ENCODE results near the gene DRICH1. TPM values are rescaled to one million over a fixed set of nuclear protein-coding genes. Genes with fewer than 3 reads are reported as not detected.
"Not testable (repeated sequence)": the region's sequence is repeated elsewhere in the genome, so short reads cannot be mapped to it uniquely, and the experiment has no call there.

Gene DRICH1
- total and polyA plus RNA-seq, 4 donors, result 0.38 to 1.4 TPM; not detected in 2

- DNase-seq; H3K36me3 ChIP-seq (ENCODE audit: control insufficient read depth in 1 of 2, insufficient read depth in 2 of 2, low read length in 1 of 2); H3K27ac ChIP-seq (ENCODE audit: low read depth in 1 of 2, low read length in 2 of 2); H3K4me3 ChIP-seq (ENCODE audit: low read length in 2 of 2); ATAC-seq (ENCODE audit: low FRiP score); H3K4me1 ChIP-seq (ENCODE audit: control insufficient read depth in 1 of 2, insufficient read depth in 2 of 2, low read length in 2 of 2); H3K27me3 ChIP-seq (ENCODE audit: control insufficient read depth in 1 of 2, insufficient read depth in 2 of 2, low read length in 1 of 2); H3K9me3 ChIP-seq (ENCODE audit: control insufficient read depth, low read length); intact Hi-C loops (cut with DNase I): not testable (repeated sequence)
- 75 to 84% methylated on average over 6 of the region's 6 CpGs for WGBS, 2 donors
Measured at GRCh38 chr22:23628056-23628743, 3.9 kb downstream of the DRICH1 start.

GRCh38 chr22:23627401-23628055, 4.6 kb downstream of the DRICH1 start:
- 67 to 72% methylated on average over 3 of the region's 3 CpGs for WGBS, 2 donors
- H3K4me1 ChIP-seq (ENCODE audit: control insufficient read depth in 1 of 2, insufficient read depth in 2 of 2, low read length in 2 of 2); H3K4me3 ChIP-seq (ENCODE audit: low read length in 2 of 2); ATAC-seq (ENCODE audit: low FRiP score); H3K27ac ChIP-seq (ENCODE audit: low read depth in 1 of 2, low read length in 2 of 2); H3K9me3 ChIP-seq (ENCODE audit: control insufficient read depth, low read length); H3K27me3 ChIP-seq (ENCODE audit: control insufficient read depth in 1 of 2, insufficient read depth in 2 of 2, low read length in 1 of 2); intact Hi-C loops (cut with DNase I); DNase-seq; H3K36me3 ChIP-seq (ENCODE audit: control insufficient read depth in 1 of 2, insufficient read depth in 2 of 2, low read length in 1 of 2): not testable (repeated sequence)

DNA sequence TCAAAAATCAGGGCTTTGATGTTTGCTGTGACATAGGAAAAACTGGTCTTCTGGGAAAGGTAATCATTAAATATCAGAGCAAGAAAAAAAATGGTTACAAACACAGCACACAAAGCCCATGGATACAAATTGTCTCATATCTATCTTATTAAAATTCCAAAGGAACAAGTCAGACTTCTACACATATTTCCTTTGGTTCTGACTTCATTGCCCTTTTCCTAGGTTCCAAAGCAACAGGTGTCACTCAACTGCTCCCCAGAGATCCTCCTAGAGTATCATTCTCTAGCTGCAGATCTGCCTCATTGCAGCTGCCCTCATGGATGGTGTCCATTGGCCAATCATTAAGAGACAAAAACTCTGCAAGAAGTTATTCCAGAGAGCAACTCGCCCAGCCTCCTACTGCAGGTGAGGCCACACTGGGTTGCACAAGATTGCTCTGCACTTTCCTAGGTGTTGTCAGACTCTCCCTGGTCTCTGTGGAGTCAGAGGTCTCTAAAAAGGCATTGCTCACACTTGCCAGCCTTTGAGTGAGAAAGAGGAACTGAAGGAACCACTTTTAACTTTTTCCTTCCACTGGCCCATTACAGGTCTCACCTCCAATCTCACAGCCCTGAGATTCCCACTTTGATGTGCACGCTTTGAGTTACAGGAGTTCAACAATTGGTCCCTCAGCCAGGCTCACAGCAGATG, 5.7 kb downstream of the DRICH1 start:
- ATAC-seq (ENCODE audit: low FRiP score), result no peak

DNA sequence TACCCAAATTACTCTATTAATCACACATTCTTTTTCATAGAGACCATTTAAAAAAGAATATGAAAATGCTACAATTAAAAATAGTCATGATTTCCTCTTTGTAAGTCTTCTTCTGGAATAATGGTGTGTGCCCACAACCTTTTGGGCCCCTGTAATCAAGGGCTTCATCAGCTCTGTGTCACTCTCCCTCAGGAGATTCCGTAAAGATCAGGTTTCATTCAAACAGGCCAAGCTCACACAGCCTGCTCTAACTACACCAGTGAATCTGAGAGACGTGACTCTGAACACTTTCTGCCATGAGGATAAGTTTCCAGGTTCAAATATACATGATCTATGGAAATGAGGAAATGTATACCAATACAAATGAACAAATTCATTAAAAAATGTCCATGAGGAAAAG, 9.5 kb downstream of the DRICH1 start:
- H3K27ac ChIP-seq (ENCODE audit: low read depth in 1 of 2, low read length in 2 of 2), result no peak overlapping the region
- peaks cover 1% of the 10 kb centered on the region for H3K9me3 ChIP-seq (ENCODE audit: control insufficient read depth, low read length)
- ATAC-seq (ENCODE audit: low FRiP score) (no peak), DNase-seq (no peak)
- H3K27me3 ChIP-seq (ENCODE audit: control insufficient read depth in 1 of 2, insufficient read depth in 2 of 2, low read length in 1 of 2), result no peaks in the 10 kb centered on the region
- H3K4me3 ChIP-seq (ENCODE audit: low read length in 2 of 2), result no peak overlapping the region
- no peaks in the 10 kb centered on the region for H3K4me1 ChIP-seq (ENCODE audit: control insufficient read depth in 1 of 2, insufficient read depth in 2 of 2, low read length in 2 of 2)
- no peaks in the 10 kb centered on the region for H3K36me3 ChIP-seq (ENCODE audit: control insufficient read depth in 1 of 2, insufficient read depth in 2 of 2, low read length in 1 of 2)
- intact Hi-C loops (cut with DNase I), result no loop called here
- 34 to 54% methylated on average over 2 of the region's 2 CpGs for WGBS, 2 donors

More for the DNA sequence above, 5.7 kb downstream of the DRICH1 start:
- Histone ChIP-seq H3K27ac (ENCODE audit: low read depth in 1 of 2, low read length in 2 of 2) (no peak overlapping the region), H3K4me1 (ENCODE audit: control insufficient read depth in 1 of 2, insufficient read depth in 2 of 2, low read length in 2 of 2) (no peaks in the 10 kb centered on the region), H3K27me3 (ENCODE audit: control insufficient read depth in 1 of 2, insufficient read depth in 2 of 2, low read length in 1 of 2) (no peaks in the 10 kb centered on the region), H3K36me3 (ENCODE audit: control insufficient read depth in 1 of 2, insufficient read depth in 2 of 2, low read length in 1 of 2) (peaks cover 0 to 1% of the 10 kb centered on the region in 2 donors), H3K4me3 (ENCODE audit: low read length in 2 of 2) (no peak overlapping the region), H3K9me3 (ENCODE audit: control insufficient read depth, low read length) (peaks cover 1% of the 10 kb centered on the region)
- DNase-seq, result no peak
- 80 to 82% methylated on average over 2 of the region's 2 CpGs for WGBS, 2 donors
- intact Hi-C loops (cut with DNase I), result no loop called here

DNA sequence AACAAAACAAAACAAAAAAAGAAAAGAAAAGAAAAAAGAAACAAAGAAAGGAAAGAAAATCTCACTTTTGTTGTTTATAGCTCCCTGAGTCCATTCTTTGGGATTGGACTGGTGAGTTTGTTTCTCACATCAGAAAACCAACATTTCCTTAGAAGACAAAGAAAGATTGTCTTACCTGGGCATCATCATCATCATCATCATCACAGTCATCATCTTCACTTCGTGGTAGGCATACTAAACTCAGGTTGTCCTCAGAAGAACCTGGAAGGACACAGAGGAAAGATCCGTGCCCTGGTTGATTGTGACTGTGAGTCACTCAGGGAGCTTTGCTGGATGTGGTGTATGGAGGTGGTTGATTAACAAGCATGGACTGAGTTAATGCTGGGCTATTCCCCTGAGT, 10.2 kb downstream of the DRICH1 start:
- DNase-seq; intact Hi-C loops (cut with DNase I); ATAC-seq (ENCODE audit: low FRiP score); H3K27ac ChIP-seq (ENCODE audit: low read depth in 1 of 2, low read length in 2 of 2); H3K27me3 ChIP-seq (ENCODE audit: control insufficient read depth in 1 of 2, insufficient read depth in 2 of 2, low read length in 1 of 2); H3K36me3 ChIP-seq (ENCODE audit: control insufficient read depth in 1 of 2, insufficient read depth in 2 of 2, low read length in 1 of 2); H3K9me3 ChIP-seq (ENCODE audit: control insufficient read depth, low read length); H3K4me3 ChIP-seq (ENCODE audit: low read length in 2 of 2); H3K4me1 ChIP-seq (ENCODE audit: control insufficient read depth in 1 of 2, insufficient read depth in 2 of 2, low read length in 2 of 2): not testable (repeated sequence)
- 81 to 85% methylated on average over 2 of the region's 2 CpGs for WGBS, 2 donors

GRCh38 chr22:23621082-23621780, 10.9 kb downstream of the DRICH1 start:
- H3K4me3 ChIP-seq (ENCODE audit: low read length in 2 of 2), result no peak overlapping the region
- no peaks in the 10 kb centered on the region for H3K36me3 ChIP-seq (ENCODE audit: control insufficient read depth in 1 of 2, insufficient read depth in 2 of 2, low read length in 1 of 2)
- DNase-seq (no peak), ATAC-seq (ENCODE audit: low FRiP score) (no peak)
- H3K9me3 ChIP-seq (ENCODE audit: control insufficient read depth, low read length), result peaks cover 1% of the 10 kb centered on the region
- intact Hi-C loops (cut with DNase I), result no loop called here
- WGBS, 2 donors, result 89 to 91% methylated on average over 9 of the region's 9 CpGs
- no peaks in the 10 kb centered on the region for H3K27me3 ChIP-seq (ENCODE audit: control insufficient read depth in 1 of 2, insufficient read depth in 2 of 2, low read length in 1 of 2)
- H3K27ac ChIP-seq (ENCODE audit: low read depth in 1 of 2, low read length in 2 of 2), result no peak overlapping the region
- H3K4me1 ChIP-seq (ENCODE audit: control insufficient read depth in 1 of 2, insufficient read depth in 2 of 2, low read length in 2 of 2), result no peaks in the 10 kb centered on the region

GRCh38 chr22:23613193-23613972, 18.7 kb downstream of the DRICH1 start:
- no peak for ATAC-seq (ENCODE audit: low FRiP score)
- intact Hi-C loops (cut with DNase I), result no loop called here
- WGBS, 2 donors, result 64 to 65% methylated on average over 7 of the region's 7 CpGs

More at GRCh38 chr22:23613193-23613972, 18.7 kb downstream of the DRICH1 start:
- Histone ChIP-seq H3K9me3 (ENCODE audit: control insufficient read depth, low read length) (no peaks in the 10 kb centered on the region), H3K27ac (ENCODE audit: low read depth in 1 of 2, low read length in 2 of 2) (no peak overlapping the region), H3K27me3 (ENCODE audit: control insufficient read depth in 1 of 2, insufficient read depth in 2 of 2, low read length in 1 of 2) (no peaks in the 10 kb centered on the region), H3K4me3 (ENCODE audit: low read length in 2 of 2) (no peak overlapping the region), H3K36me3 (ENCODE audit: control insufficient read depth in 1 of 2, insufficient read depth in 2 of 2, low read length in 1 of 2) (no peaks in the 10 kb centered on the region), H3K4me1 (ENCODE audit: control insufficient read depth in 1 of 2, insufficient read depth in 2 of 2, low read length in 2 of 2) (no peaks in the 10 kb centered on the region)
- no peak for DNase-seq

All from aorta (tissue), 5 donors.